HepG2 (cell line): ENCODE results near the gene INPP4B.

ENCODE experiments used
- CTCF ChIP-seq: sonication (generic); formaldehyde crosslinking; IDR thresholded peaks from 2 replicates; pipeline ENCODE4 v1.5.0; 2020; ENCODE audit warnings: mild to moderate bottlenecking, missing genetic modification reagents, moderate library complexity
- FOXJ3 ChIP-seq: sonication (generic); formaldehyde crosslinking; IDR thresholded peaks from 2 replicates; pipeline ENCODE4 v1.4.0; 2020; ENCODE audit warnings: missing genetic modification reagents, mild to moderate bottlenecking, borderline replicate concordance
- KDM1A ChIP-seq: IDR thresholded peaks from 2 replicates; pipeline ENCODE4 v1.6.1; 2016; ENCODE audit warnings: missing compliant biosample characterization
- SIN3A ChIP-seq: IDR thresholded peaks from 2 replicates; pipeline ENCODE4 v1.6.1; 2011; ENCODE audit warnings: low read depth, mild to moderate bottlenecking, control low read depth, low read length, borderline replicate concordance
- SKIL ChIP-seq: sonication (generic); formaldehyde crosslinking; IDR thresholded peaks from 2 replicates; pipeline ENCODE4 v1.8.0; 2022; ENCODE audit warnings: missing genetic modification reagents, mild to moderate bottlenecking, moderate library complexity, borderline replicate concordance
- YY1 ChIP-seq: IDR thresholded peaks from 2 replicates; pipeline ENCODE4 v1.6.1; 2011; ENCODE audit warnings: low read length, low read depth, moderate library complexity, mild to moderate bottlenecking; ENCODE audit not compliant: insufficient read depth, insufficient replicate concordance
- ZMYM3 ChIP-seq: sonication (generic); formaldehyde crosslinking; IDR thresholded peaks from 2 replicates; pipeline ENCODE4 v1.5.1; 2020; ENCODE audit warnings: mild to moderate bottlenecking, missing genetic modification reagents

- TF ChIP-seq ZMYM3 (CRISPR knock-in tag) = no peak
- TF ChIP-seq YY1 = no peak
- TF ChIP-seq FOXJ3 (CRISPR knock-in tag) = no peak
- no peak for TF ChIP-seq CTCF (CRISPR knock-in tag)
- no peak for TF ChIP-seq SKIL (CRISPR knock-in tag)
- TF ChIP-seq SIN3A = no peak
- TF ChIP-seq KDM1A (CRISPR knock-in tag) = no peak
These were observed 432.6 kb downstream of the INPP4B start for GRCh38 chr4:142413485-142413884.
